Erythroblast (primary cell): ENCODE results near the gene OR1K1.

ENCODE experiments used
- DNase-seq, 2 experiments: peaks; one replicate each; lab custom pipeline; 2025; lab: John Stamatoyannopoulos, UW
- GATA1 ChIP-seq: IDR thresholded peaks from 2 replicates; pipeline ENCODE4 v1.6.1; 2011; ENCODE audit warnings: low read depth, mild to moderate bottlenecking, control low read depth, low read length, moderate library complexity
- POLR2A ChIP-seq: IDR thresholded peaks from 2 replicates; pipeline ENCODE4 v1.6.1; 2011; ENCODE audit warnings: mild to moderate bottlenecking, low read length

OR1K1 gene

GRCh38 chr9:122800066-122801060 is at the start of gene OR1K1:
Gene OR1K1 (plus strand): TSS chr9:122800123. CDS start chr9:122800123, 0 bp downstream.
- TF ChIP-seq POLR2A (no peak), GATA1 (no peak)
- no peak for DNase-seq

- no peak for DNase-seq
- TF ChIP-seq GATA1, result no peak
- no peak for TF ChIP-seq POLR2A
These were observed 45.1 kb upstream of the OR1K1 start for GRCh38 chr9:122754825-122755224.

GRCh38 chr9:122767817-122768216 is 32.1 kb upstream of the OR1K1 start:
- DNase-seq, result no peak
- TF ChIP-seq GATA1 (no peak), POLR2A (no peak)

- DNase-seq, result no peak
- TF ChIP-seq POLR2A (no peak), GATA1 (no peak)
These were observed 22.9 kb upstream of the OR1K1 start for GRCh38 chr9:122777052-122777451.

- no peak for DNase-seq
- TF ChIP-seq POLR2A, result no peak
- no peak for TF ChIP-seq GATA1
These were observed 21.8 kb upstream of the OR1K1 start for GRCh38 chr9:122777935-122778627.

- TF ChIP-seq POLR2A, result no peak
- TF ChIP-seq GATA1, result no peak
- no peak for DNase-seq
These were observed 20.7 kb upstream of the OR1K1 start for GRCh38 chr9:122779181-122779580.

- no peak for TF ChIP-seq GATA1
- no peak for TF ChIP-seq POLR2A
- no peak for DNase-seq
These were observed 19.9 kb upstream of the OR1K1 start for GRCh38 chr9:122780026-122780425.

- TF ChIP-seq POLR2A (no peak), GATA1 (no peak)
- DNase-seq, result no peak
These were observed 18.3 kb upstream of the OR1K1 start for GRCh38 chr9:122781671-122782070.

GRCh38 chr9:122785269-122785668 is 14.7 kb upstream of the OR1K1 start:
- TF ChIP-seq GATA1, result no peak
- TF ChIP-seq POLR2A, result no peak

GRCh38 chr9:122786338-122786737 is 13.6 kb upstream of the OR1K1 start:
- DNase-seq, result no peak
- TF ChIP-seq GATA1 (no peak), POLR2A (no peak)

More at GRCh38 chr9:122785269-122785668, 14.7 kb upstream of the OR1K1 start:
- no peak for DNase-seq

- no peak for DNase-seq
- TF ChIP-seq GATA1 (no peak), POLR2A (no peak)
These were observed 11.1 kb upstream of the OR1K1 start, which contains the start of gene OR5C1 for GRCh38 chr9:122788831-122789230. Gene OR5C1 (plus strand): TSS chr9:122788933. CDS start chr9:122788933, 0 bp downstream.

GRCh38 chr9:122789256-122790046 is 10.5 kb upstream of the OR1K1 start:
- no peak for DNase-seq
- TF ChIP-seq GATA1, result no peak
